Osteocyte (in vitro differentiated cells): ENCODE data around the gene SCGB1A1. TPM values are rescaled to one million over a fixed set of nuclear protein-coding genes. Genes with fewer than 3 reads are reported as not detected.

Experiments used
- DNase-seq: peaks from one replicate; pipeline ENCODE4 v3.0.0; 2021; ENCODE audit warnings: mixed read lengths; ENCODE audit not compliant: unreplicated experiment; ENCODE audit errors: extremely low spot score
- H3K27ac Mint-ChIP-seq: one replicate; pipeline ENCODE4 v1.8.0; 2021; ENCODE audit warnings: mild to moderate bottlenecking, mixed read lengths; ENCODE audit not compliant: unreplicated experiment
- H3K27me3 Mint-ChIP-seq: one replicate; pipeline ENCODE4 v1.8.0; 2021; ENCODE audit warnings: mixed read lengths; ENCODE audit not compliant: unreplicated experiment
- H3K36me3 Mint-ChIP-seq: one replicate; pipeline ENCODE4 v1.8.0; 2021; ENCODE audit warnings: mixed read lengths; ENCODE audit not compliant: unreplicated experiment
- H3K4me1 Mint-ChIP-seq: one replicate; pipeline ENCODE4 v1.8.0; 2021; ENCODE audit warnings: mixed read lengths; ENCODE audit not compliant: unreplicated experiment
- H3K4me3 Mint-ChIP-seq: one replicate; pipeline ENCODE4 v1.8.0; 2021; ENCODE audit warnings: mild to moderate bottlenecking, moderate library complexity, mixed read lengths; ENCODE audit not compliant: unreplicated experiment
- H3K9me3 Mint-ChIP-seq: one replicate; pipeline ENCODE4 v1.8.0; 2021; ENCODE audit warnings: mixed read lengths; ENCODE audit not compliant: unreplicated experiment
- CTCF ChIP-seq: fragments of 200-600 bp; sonication (generic); IDR thresholded peaks from 2 replicates; pipeline ENCODE4 v1.5.0; 2021; ENCODE audit warnings: antibody characterized with exemption, mild to moderate bottlenecking, moderate library complexity
- total RNA-seq: library from RNA; stranded (reverse); gene quantifications from 2 replicates; pipeline ENCODE4 v1.2.1, GENCODE V29; 2021

SCGB1A1 gene
- total RNA-seq, 1 donor from 2014 or later: not detected

- H3K36me3 Mint-ChIP-seq: no peaks in the 10 kb centered on the region
- no peaks in the 10 kb centered on the region for H3K9me3 Mint-ChIP-seq
- no peak overlapping the region for H3K27ac Mint-ChIP-seq
- DNase-seq: no peak
- H3K27me3 Mint-ChIP-seq: no peaks in the 10 kb centered on the region
- H3K4me1 Mint-ChIP-seq: peaks cover 14% of the 10 kb centered on the region
- no peak overlapping the region for H3K4me3 Mint-ChIP-seq
- no peak for TF ChIP-seq CTCF
These were observed 25.7 kb upstream of the SCGB1A1 start for GRCh38 chr11:62393061-62393611.

- Mint-ChIP-seq H3K27me3 (no peaks in the 10 kb centered on the region), H3K36me3 (no peaks in the 10 kb centered on the region), H3K27ac (no peak overlapping the region), H3K4me1 (peaks cover 20% of the 10 kb centered on the region), H3K4me3 (no peak overlapping the region), H3K9me3 (no peaks in the 10 kb centered on the region)
- TF ChIP-seq CTCF: no peak
- no peak for DNase-seq
These were observed 25.1 kb upstream of the SCGB1A1 start for GRCh38 chr11:62393735-62394134.

GRCh38 chr11:62394825-62395538 is 23.9 kb upstream of the SCGB1A1 start:
- DNase-seq: peak; percentile 92
- Mint-ChIP-seq H3K4me1 (peaks cover 32% of the 10 kb centered on the region), H3K4me3 (peak overlapping the region; percentile 76), H3K36me3 (no peaks in the 10 kb centered on the region), H3K27ac (peak overlapping the region; percentile 91), H3K9me3 (no peaks in the 10 kb centered on the region), H3K27me3 (no peaks in the 10 kb centered on the region)
- TF ChIP-seq CTCF: peak; percentile 87

- H3K36me3 Mint-ChIP-seq: no peaks in the 10 kb centered on the region
- no peak for TF ChIP-seq CTCF
- no peaks in the 10 kb centered on the region for H3K9me3 Mint-ChIP-seq
- no peak for DNase-seq
- no peak overlapping the region for H3K4me3 Mint-ChIP-seq
- no peaks in the 10 kb centered on the region for H3K27me3 Mint-ChIP-seq
- H3K4me1 Mint-ChIP-seq: peaks cover 42% of the 10 kb centered on the region
- peak overlapping the region; percentile 57 for H3K27ac Mint-ChIP-seq
These were observed 22.8 kb upstream of the SCGB1A1 start for GRCh38 chr11:62395885-62396551.
